GM12864 (cell line): ENCODE measurements around the gene TCF7.

Source experiments
- DNase-seq: peaks from one replicate; pipeline ENCODE4 v3.0.0-alpha.2; 2011; ENCODE audit warnings: low read depth
- H3K4me3 ChIP-seq: 2 replicates; pipeline ENCODE4 v1.5.1; 2011; ENCODE audit warnings: mild to moderate bottlenecking, low read depth, low read length, control low read depth
- TF ChIP-seq, protein P1 (sequence below): IDR thresholded peaks from 2 replicates; pipeline ENCODE4 v1.5.1; 2011; ENCODE audit warnings: low read depth, mild to moderate bottlenecking, moderate library complexity, low read length, control low read depth, inconsistent platforms; ENCODE audit errors: missing control alignments

TCF7 gene

DNA sequence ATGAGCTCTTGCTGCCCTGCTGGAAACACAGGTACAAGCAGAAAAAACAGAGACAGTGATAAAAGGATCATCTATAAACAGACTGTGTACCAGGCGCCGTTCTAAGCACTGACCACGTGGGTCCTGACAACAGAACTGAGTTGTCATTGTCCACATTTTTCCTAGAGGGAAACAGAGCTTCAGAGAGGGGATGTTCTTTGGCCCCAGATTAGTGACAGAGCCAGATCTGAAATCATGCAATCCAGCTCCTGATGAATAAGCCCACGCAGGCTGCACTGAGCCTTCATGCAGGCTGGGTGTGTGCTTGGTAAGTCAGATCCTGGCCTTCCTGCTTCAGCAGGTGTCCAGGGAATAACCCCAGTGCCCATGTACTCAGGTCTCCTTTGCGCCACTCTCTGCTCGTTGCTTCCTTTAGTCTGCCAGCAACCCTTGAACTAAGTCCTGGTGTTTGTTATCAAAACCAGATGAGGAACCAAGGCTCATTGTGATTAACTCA lies 22.8 kb upstream of the TCF7 start:
- TF ChIP-seq, protein P1, sequence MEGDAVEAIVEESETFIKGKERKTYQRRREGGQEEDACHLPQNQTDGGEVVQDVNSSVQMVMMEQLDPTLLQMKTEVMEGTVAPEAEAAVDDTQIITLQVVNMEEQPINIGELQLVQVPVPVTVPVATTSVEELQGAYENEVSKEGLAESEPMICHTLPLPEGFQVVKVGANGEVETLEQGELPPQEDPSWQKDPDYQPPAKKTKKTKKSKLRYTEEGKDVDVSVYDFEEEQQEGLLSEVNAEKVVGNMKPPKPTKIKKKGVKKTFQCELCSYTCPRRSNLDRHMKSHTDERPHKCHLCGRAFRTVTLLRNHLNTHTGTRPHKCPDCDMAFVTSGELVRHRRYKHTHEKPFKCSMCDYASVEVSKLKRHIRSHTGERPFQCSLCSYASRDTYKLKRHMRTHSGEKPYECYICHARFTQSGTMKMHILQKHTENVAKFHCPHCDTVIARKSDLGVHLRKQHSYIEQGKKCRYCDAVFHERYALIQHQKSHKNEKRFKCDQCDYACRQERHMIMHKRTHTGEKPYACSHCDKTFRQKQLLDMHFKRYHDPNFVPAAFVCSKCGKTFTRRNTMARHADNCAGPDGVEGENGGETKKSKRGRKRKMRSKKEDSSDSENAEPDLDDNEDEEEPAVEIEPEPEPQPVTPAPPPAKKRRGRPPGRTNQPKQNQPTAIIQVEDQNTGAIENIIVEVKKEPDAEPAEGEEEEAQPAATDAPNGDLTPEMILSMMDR, result no peak
- no peak for DNase-seq
- H3K4me3 ChIP-seq, result no peak overlapping the region

DNA sequence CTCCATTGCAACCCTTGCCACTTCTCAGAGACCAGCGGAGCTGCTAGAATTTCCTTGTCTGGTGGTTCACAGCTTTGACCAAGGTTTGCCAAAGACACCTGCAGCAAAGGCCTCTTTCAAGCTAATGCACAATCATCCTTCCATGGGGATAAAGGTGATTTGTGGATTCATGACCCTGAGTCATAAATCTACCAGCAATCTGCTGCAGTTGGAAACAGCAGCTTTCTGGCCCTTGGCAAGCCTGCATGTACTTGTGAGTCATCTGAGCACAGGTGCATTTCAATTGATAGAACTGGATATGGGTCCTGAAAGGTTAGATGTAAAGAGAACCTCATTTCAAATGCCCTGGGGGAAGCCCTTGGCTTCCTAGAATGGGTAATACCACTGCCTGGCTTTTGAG lies 21.6 kb upstream of the TCF7 start:
- TF ChIP-seq, protein P1, result no peak
- no peak overlapping the region for H3K4me3 ChIP-seq
- no peak for DNase-seq

DNA sequence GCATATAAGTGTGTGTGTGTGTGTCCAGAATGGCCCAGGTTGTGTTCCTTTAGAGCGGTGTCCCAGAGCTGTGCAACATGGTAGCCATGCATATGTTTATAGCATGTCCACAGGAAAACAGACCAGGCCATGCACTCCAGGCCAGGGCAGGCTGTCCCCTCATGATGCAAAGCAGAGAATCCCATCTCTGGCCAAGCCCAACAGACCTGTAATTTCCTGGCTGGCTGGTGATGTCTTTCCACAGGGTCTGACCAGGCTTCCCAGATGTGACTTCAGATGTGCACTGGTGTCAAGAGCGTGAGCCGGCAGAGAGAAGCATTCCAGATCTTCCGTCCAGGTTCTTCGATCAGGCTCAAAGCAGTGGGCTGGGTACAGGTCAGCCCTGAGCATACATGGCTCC lies 21.1 kb upstream of the TCF7 start:
- DNase-seq, result no peak
- H3K4me3 ChIP-seq, result no peak overlapping the region
- TF ChIP-seq, protein P1, result no peak

GRCh38 chr5:134095293-134095692 lies 19.2 kb upstream of the TCF7 start:
- no peak overlapping the region for H3K4me3 ChIP-seq
- no peak for DNase-seq
- TF ChIP-seq, protein P1, result no peak

DNA sequence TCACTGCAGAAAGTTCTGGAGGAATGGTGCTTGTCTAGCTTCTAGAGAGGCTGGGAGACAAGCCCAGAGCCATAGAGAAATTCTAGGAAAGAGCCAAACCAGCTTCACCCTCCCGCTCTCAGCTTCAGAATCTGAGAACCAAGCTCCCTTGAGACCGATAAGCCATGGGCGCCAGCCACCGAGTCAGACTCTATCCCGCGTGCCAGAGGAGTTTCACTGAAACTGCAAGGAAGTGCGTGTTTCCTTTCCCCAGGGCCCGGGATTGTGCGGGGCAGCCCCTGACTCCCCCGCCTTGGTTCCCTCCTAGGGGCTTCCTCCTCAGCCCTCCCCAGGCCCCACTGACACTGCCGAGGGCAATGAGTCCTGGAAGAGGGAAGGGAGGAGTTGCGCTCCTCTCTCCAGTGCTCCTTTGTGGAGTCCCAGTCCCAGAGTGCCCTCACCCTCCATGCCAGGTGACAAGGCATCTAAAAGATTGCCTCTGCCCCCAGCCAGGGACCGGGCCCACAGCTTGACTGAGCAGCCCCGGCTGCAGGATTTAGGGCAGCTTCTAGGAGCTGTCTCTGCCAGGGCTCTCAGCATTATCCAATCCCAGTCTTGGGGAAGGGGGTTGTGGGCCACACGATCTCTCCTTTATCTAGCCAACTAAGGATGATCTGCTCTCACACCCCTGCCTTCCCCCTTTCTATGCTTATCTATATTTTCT lies 18.4 kb upstream of the TCF7 start:
- H3K4me3 ChIP-seq, result no peak overlapping the region
- TF ChIP-seq, protein P1, result no peak
- no peak for DNase-seq

- H3K4me3 ChIP-seq, result no peak overlapping the region
- no peak for DNase-seq
- TF ChIP-seq, protein P1, result no peak
Measured at GRCh38 chr5:134097211-134097749, 17.2 kb upstream of the TCF7 start.

- no peak for DNase-seq
- no peak overlapping the region for H3K4me3 ChIP-seq
- TF ChIP-seq, protein P1, result no peak
Measured at GRCh38 chr5:134098690-134099089, 15.8 kb upstream of the TCF7 start.
